Measurements from ENCODE around the gene NEDD4L.

The NEDD4L gene

GRCh38 chr18:58217052-58217451 lies 173.0 kb downstream of the NEDD4L start:
- no peak for DNase-seq

- DNase-seq, result no peak
Observed at GRCh38 chr18:58218117-58218516, 174.1 kb downstream of the NEDD4L start.

GRCh38 chr18:58221060-58221725 lies 177.2 kb downstream of the NEDD4L start:
- DNase-seq, result no peak

DNA sequence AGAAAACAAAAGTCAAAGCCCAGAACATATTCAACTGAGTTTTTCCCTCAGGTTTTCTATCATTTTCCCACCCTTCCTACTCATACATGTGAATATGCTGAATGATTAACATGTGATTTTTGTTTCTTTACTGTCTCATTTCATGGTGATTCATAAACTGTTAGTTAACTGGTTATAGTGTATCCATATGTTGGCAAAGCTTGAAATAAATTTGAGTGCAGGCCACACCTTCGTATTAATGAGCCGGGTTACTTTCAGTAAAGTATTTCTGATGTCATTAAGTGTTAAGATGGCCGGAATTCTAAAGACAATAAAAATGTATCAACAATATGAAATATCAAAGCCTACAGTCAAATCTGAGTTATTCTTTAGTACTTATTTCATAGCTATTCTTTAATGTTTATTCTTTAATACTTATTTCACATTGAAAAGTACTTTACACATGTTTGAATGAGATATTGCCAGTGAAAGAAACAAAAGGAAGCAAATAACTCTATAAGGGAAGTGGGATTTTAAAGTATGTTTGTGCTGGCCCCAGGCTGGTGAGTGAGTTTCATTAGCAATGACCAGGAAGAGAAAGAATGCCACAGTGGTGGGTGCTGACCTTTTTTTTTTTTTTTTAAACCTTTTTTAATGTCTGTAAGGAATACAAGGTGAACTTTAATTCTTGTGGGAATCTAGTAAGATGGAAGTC lies 178.6 kb downstream of the NEDD4L start:
- DNase-seq, result no peak

DNA sequence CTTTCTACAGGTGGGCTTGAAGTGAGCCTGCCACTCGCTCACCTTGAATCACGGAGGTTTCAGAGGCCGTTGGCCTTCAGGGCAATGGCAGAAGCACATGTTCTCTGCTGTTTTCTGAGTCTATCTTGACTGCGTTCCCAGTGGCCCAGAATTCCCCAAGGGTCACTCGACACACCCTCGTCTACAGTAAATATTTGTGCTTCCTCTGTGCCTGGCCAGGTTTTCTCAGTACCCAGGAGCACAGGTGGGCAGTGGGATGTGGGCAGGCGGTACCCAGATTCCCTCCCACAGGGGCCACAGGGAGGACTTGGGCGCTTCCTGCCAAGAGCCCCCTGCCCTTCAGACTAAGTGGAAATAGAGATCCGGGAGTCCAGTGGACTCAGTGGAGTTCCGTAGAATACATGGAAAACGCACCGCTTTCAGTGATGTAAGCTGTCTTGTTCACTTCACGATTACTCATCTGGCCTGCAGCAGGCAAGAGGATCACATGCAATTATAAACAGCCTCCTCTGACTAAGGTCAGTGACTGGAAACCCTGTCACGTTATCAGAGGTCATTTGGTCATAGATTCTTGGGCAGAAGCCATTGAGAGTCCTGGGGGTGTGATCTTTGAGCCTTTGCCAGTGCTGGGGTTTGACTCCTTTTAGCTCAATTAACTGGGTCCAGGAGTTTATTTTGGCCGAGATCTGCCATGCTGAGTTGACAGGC lies 179.8 kb downstream of the NEDD4L start:
- DNase-seq, result peak; percentile 80

DNA sequence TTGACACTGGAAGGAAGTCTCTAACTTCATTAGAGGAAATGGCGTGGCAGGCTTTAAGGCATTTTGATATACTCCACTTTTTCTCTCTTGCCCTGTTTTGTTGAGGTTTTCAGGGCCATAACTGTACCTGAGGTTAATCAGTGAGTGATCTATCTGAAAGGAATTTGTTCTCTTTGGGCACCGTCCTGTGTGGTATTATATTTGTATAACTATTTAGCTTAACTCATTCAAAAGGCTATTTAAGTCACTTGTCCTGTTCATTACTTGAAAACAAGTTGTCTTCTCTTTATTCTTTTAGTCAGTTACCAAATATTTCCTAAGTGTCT lies 180.4 kb downstream of the NEDD4L start:
- DNase-seq, result no peak

DNA sequence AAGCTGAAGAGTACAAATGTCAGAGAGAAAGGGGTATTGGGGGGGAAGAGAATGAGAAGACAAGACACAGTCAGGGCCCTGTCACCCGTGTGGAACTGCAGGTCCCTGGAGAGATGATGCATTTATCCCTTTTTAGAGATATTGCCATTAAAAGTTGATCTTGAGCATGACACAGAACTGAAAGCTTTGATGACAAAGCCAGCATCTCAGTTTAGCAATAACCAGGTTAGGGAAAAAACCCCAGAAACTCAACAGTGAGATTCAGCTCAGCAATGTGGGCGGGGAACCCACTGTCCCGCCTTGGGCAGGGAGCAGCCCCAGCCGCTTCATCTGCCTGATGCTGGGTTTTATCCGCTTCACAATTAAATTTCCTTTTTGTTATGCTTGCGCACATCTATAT lies 181.1 kb downstream of the NEDD4L start:
- no peak for DNase-seq

- DNase-seq, result no peak
Observed at GRCh38 chr18:58226429-58226828, 182.4 kb downstream of the NEDD4L start.

GRCh38 chr18:58227361-58227930 lies 183.4 kb downstream of the NEDD4L start:
- no peak for DNase-seq

- DNase-seq, result peak; percentile 28
Observed at GRCh38 chr18:58228176-58228575, 184.2 kb downstream of the NEDD4L start.

- no peak for DNase-seq
Observed at GRCh38 chr18:58228762-58229161, 184.7 kb downstream of the NEDD4L start.

DNA sequence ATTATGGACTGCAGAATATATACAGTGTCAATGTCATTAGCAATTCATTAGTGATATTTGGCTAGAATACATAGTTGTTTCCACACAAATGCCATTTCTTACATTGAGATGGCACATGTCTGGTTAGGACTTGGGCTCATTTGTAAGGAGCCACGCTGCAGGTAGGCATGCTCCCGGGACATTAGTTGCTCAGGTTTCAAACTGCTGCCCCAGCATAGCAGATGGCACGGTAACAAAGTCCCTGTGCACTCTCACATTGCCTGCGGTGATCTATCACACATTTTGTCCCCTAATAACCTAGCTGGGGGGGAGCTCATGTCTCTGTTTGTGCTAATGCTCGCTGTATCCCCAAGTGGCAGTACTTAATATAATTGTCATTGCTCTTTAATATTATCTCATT lies 185.1 kb downstream of the NEDD4L start:
- no peak for DNase-seq

DNA sequence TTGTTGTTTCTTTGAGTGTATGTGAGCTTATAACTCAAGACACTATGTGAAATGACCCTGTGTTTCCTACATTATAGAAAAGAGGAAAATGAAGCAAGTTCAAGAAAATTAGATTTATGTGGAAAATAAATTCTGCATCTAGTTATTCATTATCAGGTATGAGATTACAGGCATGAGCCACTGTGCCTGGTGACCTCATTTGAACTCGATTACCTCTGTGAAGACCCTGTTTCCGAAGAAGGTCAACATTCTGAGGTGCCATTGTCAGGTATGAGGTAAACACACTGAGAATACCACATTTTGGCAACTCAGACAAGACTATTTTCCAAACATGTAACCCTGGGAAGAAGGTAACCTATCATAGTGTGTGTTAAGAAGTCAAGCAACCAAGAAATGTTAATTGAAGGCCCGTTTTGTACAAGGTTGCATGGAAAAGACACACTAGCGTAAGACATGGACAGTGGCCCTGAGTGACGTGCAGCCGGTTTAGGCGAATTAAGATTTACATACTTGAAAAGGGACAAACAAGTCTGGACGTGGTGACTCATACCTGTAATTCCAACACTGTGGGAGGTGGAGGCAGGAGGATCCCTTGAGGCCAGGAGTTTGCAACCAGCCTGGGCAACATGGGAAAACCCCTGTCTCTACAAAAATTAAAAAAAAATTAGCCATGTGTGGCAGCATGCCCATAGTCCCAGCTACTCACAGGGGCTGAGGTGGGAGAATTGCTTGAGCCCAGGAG lies 186.6 kb downstream of the NEDD4L start:
- DNase-seq, result no peak

DNA sequence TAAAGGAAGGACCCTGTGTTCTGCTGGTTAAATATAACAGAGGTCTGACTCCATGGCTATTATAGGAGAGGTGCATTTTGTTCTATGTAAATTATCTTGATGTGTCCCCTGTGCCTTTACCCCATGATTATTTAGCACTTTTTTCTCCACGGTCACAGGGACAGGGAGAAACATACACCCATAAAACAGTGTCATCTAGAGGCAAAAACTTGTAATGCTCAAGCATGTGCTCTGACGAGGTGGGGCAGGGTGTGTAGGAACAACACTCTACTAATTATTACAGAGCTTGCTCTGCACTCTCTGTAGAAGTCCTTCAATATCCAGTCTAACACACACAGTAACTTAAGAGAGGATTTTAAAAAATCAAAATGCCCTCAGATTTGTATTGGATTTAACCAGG lies 187.9 kb downstream of the NEDD4L start:
- DNase-seq, result peak; percentile 39

DNA sequence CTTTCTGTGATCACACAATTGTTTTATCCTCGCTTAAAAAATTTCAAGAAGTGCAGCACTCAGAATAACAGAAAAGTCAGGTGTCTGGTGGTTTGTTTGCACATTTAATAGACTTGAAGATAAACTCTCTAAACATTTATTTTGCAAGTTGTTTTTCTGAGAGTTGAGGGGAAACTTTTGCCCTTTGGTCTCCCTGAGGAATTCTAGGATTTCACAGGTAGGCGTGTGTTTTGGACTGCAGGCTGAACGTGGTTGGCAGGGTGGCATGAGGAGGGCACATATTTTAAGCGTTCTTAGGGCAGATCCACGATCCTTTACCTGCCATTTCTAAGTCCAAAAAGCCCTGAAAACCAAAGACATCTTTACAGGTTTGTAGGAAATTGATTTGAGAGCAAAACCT lies 188.6 kb downstream of the NEDD4L start:
- no peak for DNase-seq

GRCh38 chr18:58234359-58234741 lies 190.3 kb downstream of the NEDD4L start:
- DNase-seq, result no peak

- DNase-seq, result peak; percentile 88
Observed at GRCh38 chr18:58235001-58235436, 191.0 kb downstream of the NEDD4L start.

GRCh38 chr18:58239879-58240278 lies 195.9 kb downstream of the NEDD4L start:
- no peak for DNase-seq

DNA sequence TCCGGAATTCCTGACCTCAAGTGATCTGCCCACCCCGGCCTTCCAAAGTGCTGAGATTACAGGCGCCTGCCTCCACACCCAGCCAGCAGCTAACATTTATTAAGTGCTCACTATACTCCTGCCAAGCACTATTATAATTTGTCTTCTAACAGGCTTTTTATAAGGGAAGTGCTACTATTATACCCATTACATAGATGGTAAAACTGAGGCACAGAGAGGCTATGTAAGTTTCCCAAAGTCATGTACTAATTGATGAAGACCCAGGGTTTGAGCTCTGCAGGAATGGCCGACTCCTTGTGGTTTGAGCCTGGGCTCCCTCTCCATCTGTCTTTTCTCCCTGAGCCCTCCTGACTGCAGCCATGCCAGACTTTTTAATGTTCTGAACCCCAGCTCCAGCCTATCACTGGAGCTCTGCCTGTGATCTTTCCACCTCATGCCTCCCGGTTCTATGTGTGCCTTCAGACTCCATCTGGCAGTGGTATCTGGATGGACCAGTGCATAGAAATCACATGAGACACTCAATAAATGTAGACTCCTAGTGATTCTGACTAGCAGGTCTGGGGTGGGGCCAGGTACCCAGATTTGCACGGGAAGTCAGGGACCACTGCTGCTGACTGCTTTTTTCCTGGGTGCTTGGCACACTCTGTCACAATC lies 197.1 kb downstream of the NEDD4L start:
- DNase-seq, result no peak

GRCh38 chr18:58241877-58242276 lies 197.9 kb downstream of the NEDD4L start:
- peak; percentile 73 for DNase-seq

DNA sequence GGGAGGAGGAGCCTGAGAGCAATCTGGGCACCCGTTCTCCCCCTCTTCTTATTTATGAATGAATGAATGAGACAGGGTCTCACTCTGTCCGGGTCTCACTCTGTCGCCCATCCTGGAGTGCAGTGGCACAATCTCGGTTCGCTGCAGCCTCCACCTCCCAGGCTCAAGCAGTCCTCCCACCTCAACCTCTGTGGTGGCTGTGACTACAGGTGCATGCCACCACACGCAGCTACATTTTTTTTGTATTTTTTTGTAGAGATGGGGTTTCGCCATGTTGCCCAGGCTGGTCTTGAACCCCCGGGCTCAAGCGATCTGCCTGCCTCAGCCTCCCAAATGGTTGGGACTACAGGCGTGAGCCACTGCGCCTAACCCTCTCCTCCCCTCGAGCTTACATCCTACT lies 198.4 kb downstream of the NEDD4L start:
- no peak for DNase-seq

DNA sequence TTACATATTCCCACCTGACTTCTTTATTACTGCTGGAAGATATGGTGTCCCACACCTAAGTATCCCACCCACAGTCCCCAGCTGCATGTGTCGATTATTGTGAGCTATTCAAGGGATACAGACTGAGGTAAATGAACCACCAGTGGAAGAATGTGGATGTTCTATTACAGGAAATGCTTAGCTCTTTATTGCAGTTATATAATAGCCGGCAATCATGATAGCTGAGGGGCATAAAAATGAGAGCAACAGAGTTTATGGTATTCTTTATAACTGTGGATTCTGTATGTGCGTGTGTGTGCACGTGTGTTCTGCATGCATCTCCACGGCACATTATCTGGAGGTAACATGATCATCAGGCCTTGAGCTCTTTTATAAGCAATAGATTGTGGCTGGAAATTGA lies 198.9 kb downstream of the NEDD4L start:
- no peak for DNase-seq

GRCh38 chr18:58243401-58243800 lies 199.4 kb downstream of the NEDD4L start:
- no peak for DNase-seq
